Measurements from ENCODE around the gene SND1.

GRCh38 chr7:127704211-127704610, 52.2 kb downstream of the SND1 start:
- TF ChIP-seq POLR2A (IDR thresholded peaks at IDR 0.05) (no peak), CTCF (IDR thresholded peaks at IDR 0.05 in 8 of 11, conservative IDR thresholded peaks at IDR 0.05 in 3 of 11) (no peak)
